8988T (cell line): ENCODE measurements around the gene NELFA.

ENCODE experiments used
- DNase-seq: peaks from one replicate; pipeline ENCODE4 v3.0.0; 2011

The NELFA gene

GRCh38 chr4:2008921-2009650 is at the start of gene NELFA:
Gene NELFA, minus strand, starts transcription at chr4:2008974. Its CDS starts 15 bp downstream, at chr4:2008959.
- DNase-seq = peak; percentile 90

GRCh38 chr4:2057382-2058065 is 48.8 kb upstream of the NELFA start:
- no peak for DNase-seq

GRCh38 chr4:2054217-2054616 is 45.4 kb upstream of the NELFA start:
- DNase-seq = no peak

GRCh38 chr4:2051086-2051485 is 42.3 kb upstream of the NELFA start:
- peak; percentile 10 for DNase-seq

GRCh38 chr4:2049811-2050210 is 41.0 kb upstream of the NELFA start:
- no peak for DNase-seq

GRCh38 chr4:2049381-2049780 is 40.6 kb upstream of the NELFA start:
- DNase-seq = peak; percentile 2

GRCh38 chr4:2048831-2049230 is 40.1 kb upstream of the NELFA start:
- DNase-seq = peak; percentile 1

- DNase-seq = peak; percentile 13
Observed at GRCh38 chr4:2047781-2048581, 39.2 kb upstream of the NELFA start.

GRCh38 chr4:2047031-2047660 is 38.4 kb upstream of the NELFA start:
- DNase-seq = peak; percentile 4

- DNase-seq = no peak
Observed at GRCh38 chr4:2046031-2046961, 37.5 kb upstream of the NELFA start.

GRCh38 chr4:2045518-2045951 is 36.8 kb upstream of the NELFA start:
- DNase-seq = no peak

GRCh38 chr4:2044542-2045517 is 36.1 kb upstream of the NELFA start:
- no peak for DNase-seq

- DNase-seq = no peak
Observed at GRCh38 chr4:2044119-2044485, 35.3 kb upstream of the NELFA start.

GRCh38 chr4:2043396-2044118 is 34.8 kb upstream of the NELFA start:
- no peak for DNase-seq

GRCh38 chr4:2042947-2043395 is 34.2 kb upstream of the NELFA start:
- DNase-seq = no peak

GRCh38 chr4:2042204-2042946 is 33.6 kb upstream of the NELFA start:
- peak; percentile 69 for DNase-seq

GRCh38 chr4:2041239-2042130 is 32.7 kb upstream of the NELFA start:
- DNase-seq = peak; percentile 99
